GM23338 (cell line): ENCODE measurements around the gene MKLN1. TPM values are rescaled to one million over a fixed set of nuclear protein-coding genes. Genes with fewer than 3 reads are reported as not detected.

Experiments used
- ATAC-seq: fragments of 200-7000 bp; cut with Tn5 transposase; 3 replicates; pipeline ENCODE4 v1.9.1; 2020
- DNase-seq: peaks from one replicate; pipeline ENCODE4 v3.0.0-alpha.2; 2015; ENCODE audit warnings: low spot score
- H2AFZ ChIP-seq: fragments of 200-600 bp; sonication (generic); 2 replicates; pipeline ENCODE4 v1.8.0; 2016; ENCODE audit warnings: antibody characterized with exemption, mild to moderate bottlenecking, moderate library complexity
- H3F3A ChIP-seq: fragments of 200-600 bp; sonication (generic); replicated peaks from 2 replicates; pipeline ENCODE4 v1.8.0; 2017; ENCODE audit warnings: antibody characterized with exemption, mixed run types, low read depth
- H3K27ac ChIP-seq: fragments of 200-600 bp; sonication (generic); 2 replicates; pipeline ENCODE4 v1.6.1; 2016; ENCODE audit warnings: low read depth
- H3K27me3 ChIP-seq: fragments of 200-600 bp; sonication (generic); 2 replicates; pipeline ENCODE4 v1.8.0; 2016; ENCODE audit warnings: mild to moderate bottlenecking, mixed run types, moderate library complexity; ENCODE audit not compliant: insufficient read depth
- H3K36me3 ChIP-seq: fragments of 200-600 bp; sonication (generic); 2 replicates; pipeline ENCODE4 v1.8.0; 2016; ENCODE audit warnings: mild to moderate bottlenecking; ENCODE audit not compliant: insufficient read depth
- H3K4me1 ChIP-seq: fragments of 200-600 bp; sonication (generic); 2 replicates; pipeline ENCODE4 v1.8.0; 2016; ENCODE audit warnings: mild to moderate bottlenecking, moderate library complexity; ENCODE audit not compliant: insufficient read depth
- H3K4me2 ChIP-seq: fragments of 200-600 bp; sonication (generic); 2 replicates; pipeline ENCODE4 v1.7.1; 2017; ENCODE audit warnings: mixed run types
- H3K4me3 ChIP-seq: fragments of 200-600 bp; sonication (generic); 2 replicates; pipeline ENCODE4 v1.6.1; 2016; ENCODE audit warnings: mixed run types
- H3K79me2 ChIP-seq: fragments of 200-600 bp; sonication (generic); replicated peaks from 2 replicates; pipeline ENCODE4 v1.8.0; 2017; ENCODE audit warnings: mild to moderate bottlenecking; ENCODE audit not compliant: insufficient read depth
- H3K9me2 ChIP-seq: fragments of 200-600 bp; sonication (generic); 2 replicates; pipeline ENCODE4 v1.8.0; 2017; ENCODE audit not compliant: insufficient read depth
- H4K20me1 ChIP-seq: fragments of 200-600 bp; sonication (generic); replicated peaks from 2 replicates; pipeline ENCODE4 v1.8.0; 2017; ENCODE audit warnings: mild to moderate bottlenecking; ENCODE audit not compliant: insufficient read depth
- H3K27ac Mint-ChIP-seq: 2 replicates; pipeline ENCODE4 v1.8.0; 2020; ENCODE audit warnings: inconsistent platforms, mild to moderate bottlenecking, moderate library complexity, mixed read lengths
- H3K27me3 Mint-ChIP-seq: 3 replicates; pipeline ENCODE4 v1.8.0; 2022; ENCODE audit warnings: low read depth, mild to moderate bottlenecking, moderate library complexity, mixed read lengths, inconsistent platforms; ENCODE audit not compliant: insufficient read depth, poor library complexity
- H3K36me3 Mint-ChIP-seq: 3 replicates; pipeline ENCODE4 v1.8.0; 2021; ENCODE audit warnings: low read depth, mild to moderate bottlenecking, inconsistent platforms, moderate library complexity, mixed read lengths
- H3K4me1 Mint-ChIP-seq: 3 replicates; pipeline ENCODE4 v1.8.0; 2020; ENCODE audit warnings: mild to moderate bottlenecking, inconsistent platforms, mixed read lengths
- H3K4me3 Mint-ChIP-seq: 3 replicates; pipeline ENCODE4 v1.8.0; 2021; ENCODE audit warnings: moderate library complexity, mild to moderate bottlenecking, inconsistent platforms, mixed read lengths
- H3K9me3 Mint-ChIP-seq: 3 replicates; pipeline ENCODE4 v1.8.0; 2020; ENCODE audit warnings: moderate library complexity, mild to moderate bottlenecking, inconsistent platforms, mixed read lengths
- CREB1 ChIP-seq: fragments of 250-450 bp; sonication (Bioruptor Pico); IDR thresholded peaks from 2 replicates; pipeline ENCODE4 v1.5.0; 2020; ENCODE audit warnings: low read depth, mild to moderate bottlenecking, moderate library complexity
- EZH2 ChIP-seq: fragments of 200-600 bp; sonication (generic); IDR thresholded peaks from one replicate; pipeline ENCODE4 v1.8.0; 2017; ENCODE audit warnings: antibody characterized with exemption, mild to moderate bottlenecking, low read depth; ENCODE audit not compliant: unreplicated experiment
- EZH2phosphoT487 ChIP-seq: fragments of 200-600 bp; sonication (generic); IDR thresholded peaks from one replicate; pipeline ENCODE4 v1.8.1; 2018; ENCODE audit warnings: antibody characterized with exemption; ENCODE audit not compliant: unreplicated experiment
- JUNB ChIP-seq: IDR thresholded peaks from one replicate; pipeline ENCODE4 v1.6.1; 2016; ENCODE audit warnings: antibody characterized with exemption; ENCODE audit not compliant: unreplicated experiment
- NANOG ChIP-seq: IDR thresholded peaks from 2 replicates; pipeline ENCODE4 v1.6.1; 2016; ENCODE audit warnings: antibody characterized with exemption, borderline replicate concordance
- POLR2AphosphoS5 ChIP-seq: IDR thresholded peaks from 2 replicates; pipeline ENCODE4 v1.6.1; 2016; ENCODE audit warnings: antibody characterized with exemption, low read depth
- STAT1 ChIP-seq: IDR thresholded peaks from one replicate; pipeline ENCODE4 v1.6.1; 2016; ENCODE audit warnings: antibody characterized with exemption; ENCODE audit not compliant: unreplicated experiment
- ZNF114 ChIP-seq: fragments of 250-450 bp; sonication (Bioruptor Pico); IDR thresholded peaks from 2 replicates; pipeline ENCODE4 v1.5.0; 2020; ENCODE audit warnings: mild to moderate bottlenecking, moderate library complexity
- ZNF331 ChIP-seq: fragments of 250-450 bp; sonication (Bioruptor Pico); IDR thresholded peaks from 2 replicates; pipeline ENCODE4 v1.5.0; 2020; ENCODE audit warnings: low read depth, mild to moderate bottlenecking, moderate library complexity
- polyA plus RNA-seq: library from polyadenylated mRNA; unstranded; fragments of >200 nt; fragmentation: Nextera tagmentation; extraction: Ambion mirVana; gene quantifications from 2 replicates; pipeline ENCODE4 v1.2.1, GENCODE V29; 2016
- total RNA-seq: library from RNA; depleted of rRNA; stranded (reverse); fragments of >200 nt; shearing (Covaris generic); gene quantifications from 2 replicates; pipeline ENCODE4 v1.2.3, GENCODE V29; 2014
- TF ChIP-seq, protein P1 (sequence below): IDR thresholded peaks from 2 replicates; pipeline ENCODE4 v1.6.1; 2016; ENCODE audit warnings: antibody characterized with exemption
- TF ChIP-seq, protein P2 (sequence below): IDR thresholded peaks from one replicate; pipeline ENCODE4 v1.6.1; 2018; ENCODE audit warnings: antibody characterized with exemption; ENCODE audit not compliant: unreplicated experiment
- TF ChIP-seq, protein P3 (sequence below), 2 experiments: fragments of 200-600 bp in 1 of 2; sonication (generic) in 1 of 2; conservative IDR thresholded peaks; 2 replicates each; pipeline versions ENCODE4 v1.5.1 to v1.6.1; 2016 to 2017; ENCODE audit warnings: antibody characterized with exemption in 2 of 2, low read depth in 2 of 2, mild to moderate bottlenecking in 2 of 2, moderate library complexity in 1 of 2
- TF ChIP-seq, protein P4 (sequence below): fragments of 250-450 bp; sonication (Bioruptor Pico); IDR thresholded peaks from 2 replicates; pipeline ENCODE4 v1.5.0; 2020; ENCODE audit warnings: mild to moderate bottlenecking, moderate library complexity

MKLN1 gene
- total and polyA plus RNA-seq, 2 experiments from 2014 or later: 25.3 to 46.5 TPM

DNA sequence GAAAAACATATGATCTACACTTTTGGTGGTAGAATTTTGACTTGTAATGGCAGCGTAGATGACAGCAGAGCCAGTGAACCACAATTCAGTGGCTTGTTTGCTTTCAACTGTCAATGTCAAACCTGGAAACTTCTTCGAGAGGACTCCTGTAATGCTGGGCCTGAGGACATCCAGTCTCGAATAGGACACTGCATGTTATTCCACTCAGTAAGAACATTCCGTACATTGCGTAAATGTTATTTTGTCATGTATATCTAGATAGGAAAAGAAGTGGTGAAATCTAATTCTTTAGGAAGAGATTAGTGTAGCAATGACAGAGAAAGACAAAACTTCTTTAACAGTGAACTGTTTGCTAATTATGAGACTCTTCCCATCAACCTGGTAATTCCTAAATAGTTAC lies 115.8 kb downstream of the MKLN1 start:
- H3K4me1 ChIP-seq: peaks cover 10% of the 10 kb centered on the region
- no peak overlapping the region for H2AFZ ChIP-seq
- H3K27ac Mint-ChIP-seq: no peak overlapping the region
- H4K20me1 ChIP-seq: no peaks in the 10 kb centered on the region; the same call in 1 of the 2 replicates
- TF ChIP-seq ZNF114: no peak
- TF ChIP-seq POLR2AphosphoS5: no peak
- TF ChIP-seq CREB1 (CRISPR knock-in tag): no peak
- TF ChIP-seq, protein P1, sequence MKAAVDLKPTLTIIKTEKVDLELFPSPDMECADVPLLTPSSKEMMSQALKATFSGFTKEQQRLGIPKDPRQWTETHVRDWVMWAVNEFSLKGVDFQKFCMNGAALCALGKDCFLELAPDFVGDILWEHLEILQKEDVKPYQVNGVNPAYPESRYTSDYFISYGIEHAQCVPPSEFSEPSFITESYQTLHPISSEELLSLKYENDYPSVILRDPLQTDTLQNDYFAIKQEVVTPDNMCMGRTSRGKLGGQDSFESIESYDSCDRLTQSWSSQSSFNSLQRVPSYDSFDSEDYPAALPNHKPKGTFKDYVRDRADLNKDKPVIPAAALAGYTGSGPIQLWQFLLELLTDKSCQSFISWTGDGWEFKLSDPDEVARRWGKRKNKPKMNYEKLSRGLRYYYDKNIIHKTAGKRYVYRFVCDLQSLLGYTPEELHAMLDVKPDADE: no peak
- TF ChIP-seq, protein P2, sequence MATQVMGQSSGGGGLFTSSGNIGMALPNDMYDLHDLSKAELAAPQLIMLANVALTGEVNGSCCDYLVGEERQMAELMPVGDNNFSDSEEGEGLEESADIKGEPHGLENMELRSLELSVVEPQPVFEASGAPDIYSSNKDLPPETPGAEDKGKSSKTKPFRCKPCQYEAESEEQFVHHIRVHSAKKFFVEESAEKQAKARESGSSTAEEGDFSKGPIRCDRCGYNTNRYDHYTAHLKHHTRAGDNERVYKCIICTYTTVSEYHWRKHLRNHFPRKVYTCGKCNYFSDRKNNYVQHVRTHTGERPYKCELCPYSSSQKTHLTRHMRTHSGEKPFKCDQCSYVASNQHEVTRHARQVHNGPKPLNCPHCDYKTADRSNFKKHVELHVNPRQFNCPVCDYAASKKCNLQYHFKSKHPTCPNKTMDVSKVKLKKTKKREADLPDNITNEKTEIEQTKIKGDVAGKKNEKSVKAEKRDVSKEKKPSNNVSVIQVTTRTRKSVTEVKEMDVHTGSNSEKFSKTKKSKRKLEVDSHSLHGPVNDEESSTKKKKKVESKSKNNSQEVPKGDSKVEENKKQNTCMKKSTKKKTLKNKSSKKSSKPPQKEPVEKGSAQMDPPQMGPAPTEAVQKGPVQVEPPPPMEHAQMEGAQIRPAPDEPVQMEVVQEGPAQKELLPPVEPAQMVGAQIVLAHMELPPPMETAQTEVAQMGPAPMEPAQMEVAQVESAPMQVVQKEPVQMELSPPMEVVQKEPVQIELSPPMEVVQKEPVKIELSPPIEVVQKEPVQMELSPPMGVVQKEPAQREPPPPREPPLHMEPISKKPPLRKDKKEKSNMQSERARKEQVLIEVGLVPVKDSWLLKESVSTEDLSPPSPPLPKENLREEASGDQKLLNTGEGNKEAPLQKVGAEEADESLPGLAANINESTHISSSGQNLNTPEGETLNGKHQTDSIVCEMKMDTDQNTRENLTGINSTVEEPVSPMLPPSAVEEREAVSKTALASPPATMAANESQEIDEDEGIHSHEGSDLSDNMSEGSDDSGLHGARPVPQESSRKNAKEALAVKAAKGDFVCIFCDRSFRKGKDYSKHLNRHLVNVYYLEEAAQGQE: no peak
- TF ChIP-seq, protein P3, sequence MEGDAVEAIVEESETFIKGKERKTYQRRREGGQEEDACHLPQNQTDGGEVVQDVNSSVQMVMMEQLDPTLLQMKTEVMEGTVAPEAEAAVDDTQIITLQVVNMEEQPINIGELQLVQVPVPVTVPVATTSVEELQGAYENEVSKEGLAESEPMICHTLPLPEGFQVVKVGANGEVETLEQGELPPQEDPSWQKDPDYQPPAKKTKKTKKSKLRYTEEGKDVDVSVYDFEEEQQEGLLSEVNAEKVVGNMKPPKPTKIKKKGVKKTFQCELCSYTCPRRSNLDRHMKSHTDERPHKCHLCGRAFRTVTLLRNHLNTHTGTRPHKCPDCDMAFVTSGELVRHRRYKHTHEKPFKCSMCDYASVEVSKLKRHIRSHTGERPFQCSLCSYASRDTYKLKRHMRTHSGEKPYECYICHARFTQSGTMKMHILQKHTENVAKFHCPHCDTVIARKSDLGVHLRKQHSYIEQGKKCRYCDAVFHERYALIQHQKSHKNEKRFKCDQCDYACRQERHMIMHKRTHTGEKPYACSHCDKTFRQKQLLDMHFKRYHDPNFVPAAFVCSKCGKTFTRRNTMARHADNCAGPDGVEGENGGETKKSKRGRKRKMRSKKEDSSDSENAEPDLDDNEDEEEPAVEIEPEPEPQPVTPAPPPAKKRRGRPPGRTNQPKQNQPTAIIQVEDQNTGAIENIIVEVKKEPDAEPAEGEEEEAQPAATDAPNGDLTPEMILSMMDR (conservative IDR thresholded peaks at IDR 0.05; ENCODE audit: low read depth in 2 of 2): no peak
- TF ChIP-seq JUNB: no peak
- TF ChIP-seq EZH2phosphoT487: no peak
- TF ChIP-seq, protein P4, sequence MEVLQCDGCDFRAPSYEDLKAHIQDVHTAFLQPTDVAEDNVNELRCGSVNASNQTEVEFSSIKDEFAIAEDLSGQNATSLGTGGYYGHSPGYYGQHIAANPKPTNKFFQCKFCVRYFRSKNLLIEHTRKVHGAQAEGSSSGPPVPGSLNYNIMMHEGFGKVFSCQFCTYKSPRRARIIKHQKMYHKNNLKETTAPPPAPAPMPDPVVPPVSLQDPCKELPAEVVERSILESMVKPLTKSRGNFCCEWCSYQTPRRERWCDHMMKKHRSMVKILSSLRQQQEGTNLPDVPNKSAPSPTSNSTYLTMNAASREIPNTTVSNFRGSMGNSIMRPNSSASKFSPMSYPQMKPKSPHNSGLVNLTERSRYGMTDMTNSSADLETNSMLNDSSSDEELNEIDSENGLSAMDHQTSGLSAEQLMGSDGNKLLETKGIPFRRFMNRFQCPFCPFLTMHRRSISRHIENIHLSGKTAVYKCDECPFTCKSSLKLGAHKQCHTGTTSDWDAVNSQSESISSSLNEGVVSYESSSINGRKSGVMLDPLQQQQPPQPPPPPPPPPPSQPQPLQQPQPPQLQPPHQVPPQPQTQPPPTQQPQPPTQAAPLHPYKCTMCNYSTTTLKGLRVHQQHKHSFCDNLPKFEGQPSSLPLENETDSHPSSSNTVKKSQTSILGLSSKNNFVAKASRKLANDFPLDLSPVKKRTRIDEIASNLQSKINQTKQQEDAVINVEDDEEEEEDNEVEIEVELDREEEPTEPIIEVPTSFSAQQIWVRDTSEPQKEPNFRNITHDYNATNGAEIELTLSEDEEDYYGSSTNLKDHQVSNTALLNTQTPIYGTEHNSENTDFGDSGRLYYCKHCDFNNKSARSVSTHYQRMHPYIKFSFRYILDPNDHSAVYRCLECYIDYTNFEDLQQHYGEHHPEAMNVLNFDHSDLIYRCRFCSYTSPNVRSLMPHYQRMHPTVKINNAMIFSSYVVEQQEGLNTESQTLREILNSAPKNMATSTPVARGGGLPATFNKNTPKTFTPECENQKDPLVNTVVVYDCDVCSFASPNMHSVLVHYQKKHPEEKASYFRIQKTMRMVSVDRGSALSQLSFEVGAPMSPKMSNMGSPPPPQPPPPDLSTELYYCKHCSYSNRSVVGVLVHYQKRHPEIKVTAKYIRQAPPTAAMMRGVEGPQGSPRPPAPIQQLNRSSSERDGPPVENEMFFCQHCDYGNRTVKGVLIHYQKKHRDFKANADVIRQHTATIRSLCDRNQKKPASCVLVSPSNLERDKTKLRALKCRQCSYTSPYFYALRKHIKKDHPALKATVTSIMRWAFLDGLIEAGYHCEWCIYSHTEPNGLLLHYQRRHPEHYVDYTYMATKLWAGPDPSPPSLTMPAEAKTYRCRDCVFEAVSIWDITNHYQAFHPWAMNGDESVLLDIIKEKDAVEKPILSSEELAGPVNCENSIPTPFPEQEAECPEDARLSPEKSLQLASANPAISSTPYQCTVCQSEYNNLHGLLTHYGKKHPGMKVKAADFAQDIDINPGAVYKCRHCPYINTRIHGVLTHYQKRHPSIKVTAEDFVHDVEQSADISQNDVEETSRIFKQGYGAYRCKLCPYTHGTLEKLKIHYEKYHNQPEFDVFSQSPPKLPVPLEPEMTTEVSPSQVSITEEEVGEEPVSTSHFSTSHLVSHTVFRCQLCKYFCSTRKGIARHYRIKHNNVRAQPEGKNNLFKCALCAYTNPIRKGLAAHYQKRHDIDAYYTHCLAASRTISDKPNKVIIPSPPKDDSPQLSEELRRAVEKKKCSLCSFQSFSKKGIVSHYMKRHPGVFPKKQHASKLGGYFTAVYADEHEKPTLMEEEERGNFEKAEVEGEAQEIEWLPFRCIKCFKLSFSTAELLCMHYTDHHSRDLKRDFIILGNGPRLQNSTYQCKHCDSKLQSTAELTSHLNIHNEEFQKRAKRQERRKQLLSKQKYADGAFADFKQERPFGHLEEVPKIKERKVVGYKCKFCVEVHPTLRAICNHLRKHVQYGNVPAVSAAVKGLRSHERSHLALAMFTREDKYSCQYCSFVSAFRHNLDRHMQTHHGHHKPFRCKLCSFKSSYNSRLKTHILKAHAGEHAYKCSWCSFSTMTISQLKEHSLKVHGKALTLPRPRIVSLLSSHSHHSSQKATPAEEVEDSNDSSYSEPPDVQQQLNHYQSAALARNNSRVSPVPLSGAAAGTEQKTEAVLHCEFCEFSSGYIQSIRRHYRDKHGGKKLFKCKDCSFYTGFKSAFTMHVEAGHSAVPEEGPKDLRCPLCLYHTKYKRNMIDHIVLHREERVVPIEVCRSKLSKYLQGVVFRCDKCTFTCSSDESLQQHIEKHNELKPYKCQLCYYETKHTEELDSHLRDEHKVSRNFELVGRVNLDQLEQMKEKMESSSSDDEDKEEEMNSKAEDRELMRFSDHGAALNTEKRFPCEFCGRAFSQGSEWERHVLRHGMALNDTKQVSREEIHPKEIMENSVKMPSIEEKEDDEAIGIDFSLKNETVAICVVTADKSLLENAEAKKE: no peak
- no peak for TF ChIP-seq NANOG
- TF ChIP-seq STAT1: no peak
- TF ChIP-seq EZH2: no peak
- no peak for TF ChIP-seq ZNF331
- no peaks in the 10 kb centered on the region for H3K79me2 ChIP-seq
- H3K4me2 ChIP-seq: no peak overlapping the region
- no peak overlapping the region for H3K4me3 ChIP-seq
- H3K9me2 ChIP-seq: no peaks in the 10 kb centered on the region
- no peaks in the 10 kb centered on the region for H3F3A ChIP-seq
- 0 out of 2 replicates have a peak, but pooled peaks cover 2% of the 10 kb centered on the region for H3K36me3 ChIP-seq
- ATAC-seq: no peak
- H3K9me3 Mint-ChIP-seq: no peaks in the 10 kb centered on the region
- H3K36me3 Mint-ChIP-seq: peaks cover 24% of the 10 kb centered on the region
- no peak overlapping the region for H3K27ac ChIP-seq
- H3K4me1 Mint-ChIP-seq: peaks cover 18% of the 10 kb centered on the region
- no peak for DNase-seq
- peaks cover 5% of the 10 kb centered on the region for H3K27me3 Mint-ChIP-seq
- H3K27me3 ChIP-seq: no peaks in the 10 kb centered on the region
- no peak overlapping the region for H3K4me3 Mint-ChIP-seq
